Measurements from ENCODE around the gene PPP3CA.

PPP3CA gene

GRCh38 chr4:101346351-101347266 is 717 bp downstream of the PPP3CA start:
- H3K4me1 Mint-ChIP-seq, result peaks cover 30% of the 10 kb centered on the region
- H3K9me3 Mint-ChIP-seq, result no peaks in the 10 kb centered on the region
- DNase-seq, result peak; percentile 70
- CTCF ChIA-PET, result no interaction called here
- H3K4me3 Mint-ChIP-seq, result peak overlapping the region; percentile 85
- H3K27ac Mint-ChIP-seq, result peak overlapping the region; percentile 96
- H3K36me3 Mint-ChIP-seq, result peaks cover 17% of the 10 kb centered on the region
- H3K27me3 Mint-ChIP-seq, result peaks cover 44% of the 10 kb centered on the region

- peak overlapping the region; percentile 96 for H3K27ac Mint-ChIP-seq
- H3K4me3 Mint-ChIP-seq, result peak overlapping the region; percentile 85
- DNase-seq, result peak; percentile 74
- CTCF ChIA-PET, result no interaction called here
- no peaks in the 10 kb centered on the region for H3K9me3 Mint-ChIP-seq
- H3K27me3 Mint-ChIP-seq, result peaks cover 43% of the 10 kb centered on the region
- peaks cover 21% of the 10 kb centered on the region for H3K36me3 Mint-ChIP-seq
- peaks cover 33% of the 10 kb centered on the region for H3K4me1 Mint-ChIP-seq
These were observed 1.6 kb downstream of the PPP3CA start for GRCh38 chr4:101345596-101346350.

- peaks cover 21% of the 10 kb centered on the region for H3K36me3 Mint-ChIP-seq
- no peaks in the 10 kb centered on the region for H3K9me3 Mint-ChIP-seq
- H3K4me1 Mint-ChIP-seq, result peaks cover 35% of the 10 kb centered on the region
- peak overlapping the region; percentile 85 for H3K4me3 Mint-ChIP-seq
- H3K27me3 Mint-ChIP-seq, result peaks cover 38% of the 10 kb centered on the region
- no peak for DNase-seq
- peak overlapping the region; percentile 85 for H3K27ac Mint-ChIP-seq
- CTCF ChIA-PET, result no interaction called here
These were observed 2.1 kb downstream of the PPP3CA start for GRCh38 chr4:101345271-101345595.

GRCh38 chr4:101339332-101339731 is 8.0 kb downstream of the PPP3CA start:
- CTCF ChIA-PET, result interaction anchor here (0.6 kb wide), 1 partner anchor 12 kb away, joined by 3 read pairs; no protein-coding TSS in a partner anchor
- H3K36me3 Mint-ChIP-seq, result peaks cover 30% of the 10 kb centered on the region
- H3K4me1 Mint-ChIP-seq, result peaks cover 31% of the 10 kb centered on the region
- H3K9me3 Mint-ChIP-seq, result no peaks in the 10 kb centered on the region
- no peaks in the 10 kb centered on the region for H3K27me3 Mint-ChIP-seq
- no peak overlapping the region for H3K4me3 Mint-ChIP-seq
- DNase-seq, result no peak
- no peak overlapping the region for H3K27ac Mint-ChIP-seq

GRCh38 chr4:101337688-101338087 is 9.6 kb downstream of the PPP3CA start:
- no peaks in the 10 kb centered on the region for H3K9me3 Mint-ChIP-seq
- H3K36me3 Mint-ChIP-seq, result peaks cover 26% of the 10 kb centered on the region
- no peak for DNase-seq
- CTCF ChIA-PET, result no interaction called here
- H3K27ac Mint-ChIP-seq, result no peak overlapping the region
- no peaks in the 10 kb centered on the region for H3K27me3 Mint-ChIP-seq
- no peak overlapping the region for H3K4me3 Mint-ChIP-seq
- H3K4me1 Mint-ChIP-seq, result peaks cover 27% of the 10 kb centered on the region

GRCh38 chr4:101334963-101335572 is 12.3 kb downstream of the PPP3CA start:
- Mint-ChIP-seq H3K27ac (no peak overlapping the region), H3K9me3 (no peaks in the 10 kb centered on the region), H3K4me3 (no peak overlapping the region), H3K36me3 (peaks cover 20% of the 10 kb centered on the region), H3K4me1 (peaks cover 22% of the 10 kb centered on the region), H3K27me3 (no peaks in the 10 kb centered on the region)
- no peak for DNase-seq
- CTCF ChIA-PET, result interaction anchor here (0.8 kb wide), 1 partner anchor 32 kb away, joined by 3 read pairs; no protein-coding TSS in a partner anchor

GRCh38 chr4:101332424-101332823 is 14.9 kb downstream of the PPP3CA start:
- DNase-seq, result no peak
- Mint-ChIP-seq H3K36me3 (peaks cover 18% of the 10 kb centered on the region), H3K27ac (no peak overlapping the region), H3K4me1 (peaks cover 44% of the 10 kb centered on the region), H3K9me3 (no peaks in the 10 kb centered on the region), H3K27me3 (peaks cover 3% of the 10 kb centered on the region), H3K4me3 (no peak overlapping the region)
- CTCF ChIA-PET, result no interaction called here

- peaks cover 4% of the 10 kb centered on the region for H3K27me3 Mint-ChIP-seq
- peaks cover 52% of the 10 kb centered on the region for H3K4me1 Mint-ChIP-seq
- H3K36me3 Mint-ChIP-seq, result peaks cover 13% of the 10 kb centered on the region
- no peak overlapping the region for H3K4me3 Mint-ChIP-seq
- H3K9me3 Mint-ChIP-seq, result no peaks in the 10 kb centered on the region
- no peak for DNase-seq
- H3K27ac Mint-ChIP-seq, result no peak overlapping the region
- CTCF ChIA-PET, result no interaction called here
These were observed 16.3 kb downstream of the PPP3CA start for GRCh38 chr4:101331017-101331416.

GRCh38 chr4:101329592-101329991 is 17.7 kb downstream of the PPP3CA start:
- CTCF ChIA-PET, result no interaction called here
- DNase-seq, result no peak
- peaks cover 8% of the 10 kb centered on the region for H3K27me3 Mint-ChIP-seq
- no peaks in the 10 kb centered on the region for H3K9me3 Mint-ChIP-seq
- peaks cover 46% of the 10 kb centered on the region for H3K4me1 Mint-ChIP-seq
- no peak overlapping the region for H3K4me3 Mint-ChIP-seq
- H3K27ac Mint-ChIP-seq, result no peak overlapping the region
- H3K36me3 Mint-ChIP-seq, result peaks cover 14% of the 10 kb centered on the region

- DNase-seq, result peak; percentile 37
- Mint-ChIP-seq H3K36me3 (peaks cover 19% of the 10 kb centered on the region), H3K4me3 (peak overlapping the region; percentile 24), H3K27ac (peak overlapping the region; percentile 97), H3K4me1 (peaks cover 52% of the 10 kb centered on the region), H3K27me3 (peaks cover 13% of the 10 kb centered on the region), H3K9me3 (no peaks in the 10 kb centered on the region)
- CTCF ChIA-PET, result interaction anchor here (0.7 kb wide), 1 partner anchor 90 kb away, joined by 3 read pairs; no protein-coding TSS in a partner anchor
These were observed 19.2 kb downstream of the PPP3CA start for GRCh38 chr4:101328063-101328602.

GRCh38 chr4:101326576-101326975 is 20.8 kb downstream of the PPP3CA start:
- Mint-ChIP-seq H3K9me3 (no peaks in the 10 kb centered on the region), H3K4me1 (peaks cover 52% of the 10 kb centered on the region), H3K27me3 (peaks cover 13% of the 10 kb centered on the region), H3K36me3 (peaks cover 19% of the 10 kb centered on the region), H3K4me3 (no peak overlapping the region), H3K27ac (peak overlapping the region; percentile 5)
- DNase-seq, result no peak
- CTCF ChIA-PET, result no interaction called here

GRCh38 chr4:101322743-101323142 is 24.6 kb downstream of the PPP3CA start:
- Mint-ChIP-seq H3K4me3 (no peak overlapping the region), H3K27me3 (peaks cover 10% of the 10 kb centered on the region), H3K27ac (no peak overlapping the region), H3K36me3 (peaks cover 15% of the 10 kb centered on the region), H3K9me3 (no peaks in the 10 kb centered on the region), H3K4me1 (peaks cover 29% of the 10 kb centered on the region)
- no peak for DNase-seq
- CTCF ChIA-PET, result no interaction called here

GRCh38 chr4:101321481-101322042 is 25.8 kb downstream of the PPP3CA start:
- H3K36me3 Mint-ChIP-seq, result peaks cover 13% of the 10 kb centered on the region
- H3K9me3 Mint-ChIP-seq, result no peaks in the 10 kb centered on the region
- DNase-seq, result no peak
- peaks cover 17% of the 10 kb centered on the region for H3K4me1 Mint-ChIP-seq
- H3K27me3 Mint-ChIP-seq, result peaks cover 10% of the 10 kb centered on the region
- H3K4me3 Mint-ChIP-seq, result no peak overlapping the region
- CTCF ChIA-PET, result no interaction called here
- H3K27ac Mint-ChIP-seq, result no peak overlapping the region

- no peak overlapping the region for H3K27ac Mint-ChIP-seq
- CTCF ChIA-PET, result no interaction called here
- H3K4me3 Mint-ChIP-seq, result no peak overlapping the region
- H3K36me3 Mint-ChIP-seq, result peaks cover 8% of the 10 kb centered on the region
- no peaks in the 10 kb centered on the region for H3K27me3 Mint-ChIP-seq
- DNase-seq, result no peak
- peaks cover 8% of the 10 kb centered on the region for H3K9me3 Mint-ChIP-seq
- H3K4me1 Mint-ChIP-seq, result no peaks in the 10 kb centered on the region
These were observed 31.5 kb downstream of the PPP3CA start for GRCh38 chr4:101315786-101316185.

All from activated naive CD4-positive, alpha-beta T cell treated with anti-CD3 and anti-CD28 coated beads, Interleukin-2, amount 10 ng/mL, durations not matched to agents 7 days and 5 days (primary cell).